Activated CD4-positive, CD25-positive, alpha-beta regulatory T cell treated with anti-CD3 and anti-CD28 coated beads, Interleukin-2, amount 50 U/mL, for 16 hours (primary cell): ENCODE data around the gene DRC3.
A peak's percentile ranks its signal among the peaks of the same experiment; 100 is the strongest.

Experiments
- DNase-seq: peaks from one replicate; pipeline ENCODE4 v3.0.0-alpha.2; 2020; ENCODE audit warnings: low read depth, low spot score

DRC3 gene

GRCh38 chr17:17965152-17965721 is 7.4 kb upstream of the DRC3 start:
- no peak for DNase-seq

DNA sequence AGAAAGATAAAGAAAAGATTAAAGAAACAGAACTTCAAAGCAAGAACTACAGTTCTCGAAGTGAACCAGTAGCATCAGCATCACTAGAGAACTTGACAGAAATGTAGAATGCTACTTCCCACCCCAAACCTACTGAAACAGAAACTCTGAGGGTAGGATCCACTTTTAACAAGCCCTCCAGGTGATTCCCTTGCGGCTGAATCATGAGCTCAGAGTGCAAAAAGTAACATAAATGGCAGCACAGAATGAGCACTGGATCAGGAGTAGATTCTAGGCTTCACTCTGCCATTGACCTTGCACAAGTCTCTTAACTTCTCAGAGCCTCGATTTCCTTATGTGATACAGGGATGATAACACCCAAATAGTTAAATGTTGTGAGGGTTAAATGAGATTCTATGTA is 6.3 kb upstream of the DRC3 start:
- DNase-seq, result no peak

GRCh38 chr17:17970699-17971430 is 1.8 kb upstream of the DRC3 start:
- no peak for DNase-seq

- peak; percentile 6 for DNase-seq
Measured at GRCh38 chr17:17971431-17972125, 1.1 kb upstream of the DRC3 start.

- no peak for DNase-seq
Measured at GRCh38 chr17:17972952-17973254, 241 bp downstream of the DRC3 start.

GRCh38 chr17:17975436-17975835 is 2.8 kb downstream of the DRC3 start:
- no peak for DNase-seq

- no peak for DNase-seq
Measured at GRCh38 chr17:17976931-17977570, 4.4 kb downstream of the DRC3 start.

GRCh38 chr17:17978481-17979424 is 6.1 kb downstream of the DRC3 start:
- no peak for DNase-seq

GRCh38 chr17:17979778-17980177 is 7.1 kb downstream of the DRC3 start:
- no peak for DNase-seq

DNA sequence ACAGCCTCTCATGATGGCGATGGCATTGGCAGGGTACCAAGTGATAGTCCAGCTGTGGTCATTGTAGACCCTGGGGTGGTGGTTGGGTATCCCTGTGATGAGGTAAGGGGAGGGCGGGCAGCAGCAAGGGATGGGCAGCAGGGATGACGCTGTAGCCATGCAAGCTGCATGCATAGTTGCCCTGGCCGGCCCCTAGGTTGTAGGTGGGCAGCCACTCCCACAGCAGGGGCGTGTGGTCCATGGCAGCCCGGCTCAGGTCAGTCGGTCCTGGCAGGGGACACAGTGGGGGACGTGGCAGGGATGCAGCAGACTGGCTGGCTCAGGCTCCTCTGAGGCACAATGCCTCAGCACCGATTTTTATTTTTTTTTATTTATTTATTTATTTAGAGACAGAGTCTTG is 8.7 kb downstream of the DRC3 start:
- no peak for DNase-seq

DNA sequence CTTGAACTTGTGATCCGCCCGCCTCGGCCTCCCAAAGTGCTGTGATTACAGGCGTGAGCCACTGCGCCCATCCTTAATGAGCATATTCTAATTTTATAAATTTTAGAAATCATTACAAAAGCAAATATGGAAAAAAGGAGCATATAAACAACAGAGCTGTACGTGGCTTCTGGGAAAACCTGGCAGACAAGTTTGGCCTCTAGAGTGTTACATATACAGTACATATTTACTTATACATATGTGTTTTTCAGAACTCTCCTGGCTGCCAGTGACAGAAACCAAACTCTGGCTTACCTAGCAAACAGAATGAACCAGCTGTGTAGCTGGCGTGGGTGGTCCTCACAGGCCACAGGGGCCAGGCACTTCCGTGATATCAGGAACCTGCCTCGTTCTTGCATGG is 10.1 kb downstream of the DRC3 start:
- DNase-seq, result no peak

GRCh38 chr17:17983376-17983775 is 10.7 kb downstream of the DRC3 start:
- no peak for DNase-seq

GRCh38 chr17:17983776-17984175 is 11.1 kb downstream of the DRC3 start:
- DNase-seq, result no peak

DNA sequence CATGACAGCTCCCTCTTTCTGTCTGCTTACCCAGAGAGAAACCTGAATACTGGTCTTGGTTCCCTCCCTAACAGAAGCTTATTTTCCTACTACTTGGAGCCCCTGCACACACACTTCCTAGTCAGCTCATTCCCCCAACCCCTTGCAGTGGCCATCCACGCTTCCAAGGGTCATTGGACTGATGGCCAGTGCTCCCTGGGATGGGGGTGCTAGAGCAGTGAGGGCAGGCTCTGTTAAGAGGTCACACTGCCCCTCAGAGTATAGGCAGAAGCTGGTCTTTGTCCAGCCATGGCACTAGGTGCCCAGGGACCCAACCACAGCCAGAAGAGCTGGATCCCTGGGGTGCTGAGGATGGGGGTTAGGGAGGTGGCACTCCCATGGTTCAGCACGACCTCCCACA is 12.5 kb downstream of the DRC3 start:
- no peak for DNase-seq

- DNase-seq, result no peak
Measured at GRCh38 chr17:17985555-17985954, 12.9 kb downstream of the DRC3 start.

DNA sequence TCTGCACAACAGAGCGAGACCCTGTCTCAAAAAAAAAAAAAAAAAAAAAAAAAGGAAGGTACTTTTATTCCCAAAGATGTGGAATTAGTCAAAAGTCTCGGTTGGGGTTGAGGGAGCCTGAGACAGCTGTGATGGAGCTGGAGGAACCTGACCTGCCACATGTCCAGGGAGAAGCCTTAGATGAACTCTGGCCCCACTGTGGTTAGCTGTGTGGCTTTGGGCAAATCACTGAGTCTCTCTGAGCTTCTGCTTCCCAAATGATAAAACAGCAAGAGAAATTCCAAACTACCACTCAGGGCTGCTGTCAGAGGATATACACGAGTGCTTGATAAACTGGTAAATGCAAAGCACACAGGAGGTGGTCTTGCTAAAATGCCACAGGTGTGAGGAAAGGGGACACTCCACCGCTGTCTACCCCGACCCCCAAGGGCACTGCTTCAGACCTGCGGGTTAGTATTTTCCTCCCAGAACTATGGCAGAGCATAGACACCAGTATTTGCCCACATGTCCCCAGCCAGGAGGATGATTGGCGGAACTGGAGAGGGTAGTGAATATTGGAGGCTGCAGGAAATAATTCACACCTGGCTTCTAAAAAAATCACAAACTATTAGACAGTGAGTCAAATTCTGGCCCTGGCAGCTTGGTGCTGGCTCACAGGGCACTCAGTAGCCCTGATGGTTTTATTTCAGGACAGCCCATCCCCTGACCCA is 14.7 kb downstream of the DRC3 start:
- DNase-seq, result no peak

DNA sequence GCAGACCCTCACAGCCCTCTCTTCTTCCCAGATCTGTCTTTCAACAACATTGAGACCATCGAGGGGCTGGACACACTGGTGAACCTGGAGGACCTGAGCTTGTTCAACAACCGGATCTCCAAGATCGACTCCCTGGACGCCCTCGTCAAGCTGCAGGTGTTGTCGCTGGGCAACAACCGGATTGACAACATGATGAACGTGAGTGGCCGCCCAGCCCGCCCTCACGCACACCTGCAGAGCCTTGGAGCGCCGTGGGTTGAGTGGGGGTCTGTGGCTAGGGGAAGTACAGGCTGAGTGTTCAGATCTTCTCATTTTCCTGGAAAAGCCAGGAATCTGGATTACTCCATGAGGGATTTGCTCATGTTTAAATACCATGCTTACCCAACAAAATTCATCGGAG is 15.2 kb downstream of the DRC3 start:
- DNase-seq, result no peak

- DNase-seq, result no peak
Measured at GRCh38 chr17:17988427-17988945, 15.8 kb downstream of the DRC3 start.

- DNase-seq, result no peak
Measured at GRCh38 chr17:17989081-17989480, 16.4 kb downstream of the DRC3 start.

GRCh38 chr17:17989618-17990017 is 17.0 kb downstream of the DRC3 start:
- no peak for DNase-seq

DNA sequence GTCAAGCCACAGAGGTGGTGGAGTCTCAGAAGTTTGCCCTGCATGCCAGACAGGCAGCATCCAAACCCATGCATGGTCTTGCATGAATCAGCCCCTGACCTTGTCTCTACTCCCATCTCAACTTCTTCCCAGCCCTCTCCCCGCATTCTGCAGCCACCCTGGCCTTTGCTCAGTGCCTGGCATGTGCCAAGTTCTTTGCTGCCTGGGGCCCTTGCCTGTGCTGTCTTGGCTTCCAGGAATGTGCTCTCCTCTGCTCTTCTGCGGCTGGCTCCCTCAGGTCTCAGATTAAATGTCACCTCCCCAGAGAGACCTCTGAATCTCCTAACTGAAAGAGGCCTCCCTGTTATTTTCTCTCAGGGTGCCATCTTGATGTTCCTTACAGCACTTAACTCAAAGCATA is 17.6 kb downstream of the DRC3 start:
- DNase-seq, result no peak
